ENCODE results near the gene DEFB123.
"Not testable (repeated sequence)": the region's sequence is repeated elsewhere in the genome, so short reads cannot be mapped to it uniquely, and the experiment has no call there.

- not testable (repeated sequence) for TF ChIP-seq POLR2A, POLR2AphosphoS5, CTCF (IDR thresholded peaks at IDR 0.05)
Measured at GRCh38 chr20:31427576-31427975, 12.9 kb upstream of the DEFB123 start.
